ENCODE measurements around the gene PRSS53. TPM values are rescaled to one million over a fixed set of nuclear protein-coding genes. Genes with fewer than 3 reads are reported as not detected.
A peak's percentile ranks its signal among the peaks of the same experiment; 100 is the strongest.

Gene PRSS53
- total and polyA plus RNA-seq, 10 of the 15 experiments (the other 5 are each of a cell fraction or from before 2014, with no cell fraction given), result 0.35 to 3.4 (median 0.88) TPM; not detected in 2

DNA sequence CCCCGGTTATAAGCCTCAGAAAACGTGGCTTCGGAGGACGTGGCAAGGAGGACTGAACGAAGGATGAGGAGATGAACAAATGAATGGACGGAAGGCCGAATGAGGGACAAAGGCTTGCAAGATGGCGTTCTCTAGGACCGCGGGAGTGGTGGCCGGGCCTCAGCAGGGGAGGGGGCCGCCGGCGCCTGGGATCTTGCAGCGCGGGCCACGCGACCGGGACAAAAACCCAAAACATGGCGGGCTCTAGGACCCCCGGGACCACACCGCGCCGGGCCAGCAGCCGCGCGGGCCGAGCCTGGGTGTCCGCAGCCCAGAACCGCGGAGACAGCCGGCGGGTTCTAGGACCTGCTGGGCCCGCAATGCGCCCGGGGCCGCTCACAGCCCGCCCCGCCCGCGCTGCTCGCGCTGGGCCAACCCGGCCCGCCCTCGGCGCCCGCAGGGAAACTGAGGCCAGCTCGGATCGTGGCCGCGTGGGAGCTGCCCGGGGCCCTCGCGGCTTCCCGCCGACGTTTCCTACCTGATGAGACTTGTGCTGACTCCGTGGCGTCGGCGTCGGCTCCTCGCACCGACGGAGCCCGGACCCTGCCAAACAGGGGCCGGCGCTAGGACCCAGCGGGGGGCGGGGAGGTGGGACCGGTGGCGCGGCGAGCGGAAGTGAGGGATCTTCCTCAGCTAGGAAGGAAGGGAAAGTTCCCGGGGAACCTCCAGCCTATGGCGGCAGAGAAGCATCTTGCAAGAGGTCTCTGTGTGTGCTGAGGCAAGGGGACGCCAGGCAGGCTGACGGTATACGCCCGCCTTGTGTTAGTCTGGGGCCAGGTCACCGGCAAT is 15.4 kb downstream of the PRSS53 start (continued):
- TF ChIP-seq, protein P1, sequence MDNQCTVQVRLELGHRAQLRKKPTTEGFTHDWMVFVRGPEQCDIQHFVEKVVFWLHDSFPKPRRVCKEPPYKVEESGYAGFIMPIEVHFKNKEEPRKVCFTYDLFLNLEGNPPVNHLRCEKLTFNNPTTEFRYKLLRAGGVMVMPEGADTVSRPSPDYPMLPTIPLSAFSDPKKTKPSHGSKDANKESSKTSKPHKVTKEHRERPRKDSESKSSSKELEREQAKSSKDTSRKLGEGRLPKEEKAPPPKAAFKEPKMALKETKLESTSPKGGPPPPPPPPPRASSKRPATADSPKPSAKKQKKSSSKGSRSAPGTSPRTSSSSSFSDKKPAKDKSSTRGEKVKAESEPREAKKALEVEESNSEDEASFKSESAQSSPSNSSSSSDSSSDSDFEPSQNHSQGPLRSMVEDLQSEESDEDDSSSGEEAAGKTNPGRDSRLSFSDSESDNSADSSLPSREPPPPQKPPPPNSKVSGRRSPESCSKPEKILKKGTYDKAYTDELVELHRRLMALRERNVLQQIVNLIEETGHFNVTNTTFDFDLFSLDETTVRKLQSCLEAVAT (IDR thresholded peaks at IDR 0.05), result peak; percentile 70
- TF ChIP-seq BMI1 (IDR thresholded peaks at IDR 0.05; ENCODE audit: borderline replicate concordance) (no peak), MTA3 (IDR thresholded peaks at IDR 0.05; ENCODE audit: borderline replicate concordance, low read length) (no peak), HDAC6 (IDR thresholded peaks at IDR 0.05; ENCODE audit: unreplicated experiment) (no peak), PAX5 (IDR thresholded peaks at IDR 0.05; ENCODE audit: borderline replicate concordance, low read depth, low read length) (peak; percentile 10; the same call in 1 of the 2 replicates), SREBF2 (IDR thresholded peaks at IDR 0.05; ENCODE audit: low read length) (no peak), SMC3 (IDR thresholded peaks at IDR 0.05; ENCODE audit: borderline replicate concordance, low read length) (no peak), SIN3A (IDR thresholded peaks at IDR 0.05; ENCODE audit: low read depth, low read length) (no peak; the same call in 1 of the 2 replicates), DPF2 (IDR thresholded peaks at IDR 0.05) (peak; percentile 86), SREBF1 (IDR thresholded peaks at IDR 0.05; ENCODE audit: low read length) (no peak), JUNB (IDR thresholded peaks at IDR 0.05) (no peak), NR2F1 (conservative IDR thresholded peaks at IDR 0.05) (peak; percentile 74), ESRRA (IDR thresholded peaks at IDR 0.05; ENCODE audit: low read length) (0 out of 2 replicates have a peak, but pooled peaks have one; percentile 21), EGR1 (IDR thresholded peaks at IDR 0.05; ENCODE audit: borderline replicate concordance in 1 of 2, low read depth in 2 of 2, low read length in 2 of 2) (peak in 1 of 2 experiments; percentile 81; a peak in 2 of 3 replicates), ZNF217 (IDR thresholded peaks at IDR 0.05) (peak; percentile 80), NFIC (IDR thresholded peaks at IDR 0.05; ENCODE audit: low read depth, low read length) (no peak), HDAC2 (IDR thresholded peaks at IDR 0.05) (no peak), FOXM1 (IDR thresholded peaks at IDR 0.05; ENCODE audit: low read depth, low read length) (no peak), TBL1XR1 (IDR thresholded peaks at IDR 0.05; ENCODE audit: low read depth, low read length) (no peak), WRNIP1 (IDR thresholded peaks at IDR 0.05; ENCODE audit: borderline replicate concordance, low read depth, low read length) (no peak)
- TF ChIP-seq, protein P2, sequence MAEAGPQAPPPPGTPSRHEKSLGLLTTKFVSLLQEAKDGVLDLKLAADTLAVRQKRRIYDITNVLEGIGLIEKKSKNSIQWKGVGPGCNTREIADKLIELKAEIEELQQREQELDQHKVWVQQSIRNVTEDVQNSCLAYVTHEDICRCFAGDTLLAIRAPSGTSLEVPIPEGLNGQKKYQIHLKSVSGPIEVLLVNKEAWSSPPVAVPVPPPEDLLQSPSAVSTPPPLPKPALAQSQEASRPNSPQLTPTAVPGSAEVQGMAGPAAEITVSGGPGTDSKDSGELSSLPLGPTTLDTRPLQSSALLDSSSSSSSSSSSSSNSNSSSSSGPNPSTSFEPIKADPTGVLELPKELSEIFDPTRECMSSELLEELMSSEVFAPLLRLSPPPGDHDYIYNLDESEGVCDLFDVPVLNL (IDR thresholded peaks at IDR 0.05; ENCODE audit: low read depth, low read length), result no peak
- TF ChIP-seq, protein P3, sequence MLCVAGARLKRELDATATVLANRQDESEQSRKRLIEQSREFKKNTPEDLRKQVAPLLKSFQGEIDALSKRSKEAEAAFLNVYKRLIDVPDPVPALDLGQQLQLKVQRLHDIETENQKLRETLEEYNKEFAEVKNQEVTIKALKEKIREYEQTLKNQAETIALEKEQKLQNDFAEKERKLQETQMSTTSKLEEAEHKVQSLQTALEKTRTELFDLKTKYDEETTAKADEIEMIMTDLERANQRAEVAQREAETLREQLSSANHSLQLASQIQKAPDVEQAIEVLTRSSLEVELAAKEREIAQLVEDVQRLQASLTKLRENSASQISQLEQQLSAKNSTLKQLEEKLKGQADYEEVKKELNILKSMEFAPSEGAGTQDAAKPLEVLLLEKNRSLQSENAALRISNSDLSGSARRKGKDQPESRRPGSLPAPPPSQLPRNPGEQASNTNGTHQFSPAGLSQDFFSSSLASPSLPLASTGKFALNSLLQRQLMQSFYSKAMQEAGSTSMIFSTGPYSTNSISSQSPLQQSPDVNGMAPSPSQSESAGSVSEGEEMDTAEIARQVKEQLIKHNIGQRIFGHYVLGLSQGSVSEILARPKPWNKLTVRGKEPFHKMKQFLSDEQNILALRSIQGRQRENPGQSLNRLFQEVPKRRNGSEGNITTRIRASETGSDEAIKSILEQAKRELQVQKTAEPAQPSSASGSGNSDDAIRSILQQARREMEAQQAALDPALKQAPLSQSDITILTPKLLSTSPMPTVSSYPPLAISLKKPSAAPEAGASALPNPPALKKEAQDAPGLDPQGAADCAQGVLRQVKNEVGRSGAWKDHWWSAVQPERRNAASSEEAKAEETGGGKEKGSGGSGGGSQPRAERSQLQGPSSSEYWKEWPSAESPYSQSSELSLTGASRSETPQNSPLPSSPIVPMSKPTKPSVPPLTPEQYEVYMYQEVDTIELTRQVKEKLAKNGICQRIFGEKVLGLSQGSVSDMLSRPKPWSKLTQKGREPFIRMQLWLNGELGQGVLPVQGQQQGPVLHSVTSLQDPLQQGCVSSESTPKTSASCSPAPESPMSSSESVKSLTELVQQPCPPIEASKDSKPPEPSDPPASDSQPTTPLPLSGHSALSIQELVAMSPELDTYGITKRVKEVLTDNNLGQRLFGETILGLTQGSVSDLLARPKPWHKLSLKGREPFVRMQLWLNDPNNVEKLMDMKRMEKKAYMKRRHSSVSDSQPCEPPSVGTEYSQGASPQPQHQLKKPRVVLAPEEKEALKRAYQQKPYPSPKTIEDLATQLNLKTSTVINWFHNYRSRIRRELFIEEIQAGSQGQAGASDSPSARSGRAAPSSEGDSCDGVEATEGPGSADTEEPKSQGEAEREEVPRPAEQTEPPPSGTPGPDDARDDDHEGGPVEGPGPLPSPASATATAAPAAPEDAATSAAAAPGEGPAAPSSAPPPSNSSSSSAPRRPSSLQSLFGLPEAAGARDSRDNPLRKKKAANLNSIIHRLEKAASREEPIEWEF (IDR thresholded peaks at IDR 0.05; ENCODE audit: insufficient replicate concordance, low read depth, low read length), result no peak

Data from GM12878 (cell line).